ENCODE measurements around the gene DOCK6.

The DOCK6 gene

DNA sequence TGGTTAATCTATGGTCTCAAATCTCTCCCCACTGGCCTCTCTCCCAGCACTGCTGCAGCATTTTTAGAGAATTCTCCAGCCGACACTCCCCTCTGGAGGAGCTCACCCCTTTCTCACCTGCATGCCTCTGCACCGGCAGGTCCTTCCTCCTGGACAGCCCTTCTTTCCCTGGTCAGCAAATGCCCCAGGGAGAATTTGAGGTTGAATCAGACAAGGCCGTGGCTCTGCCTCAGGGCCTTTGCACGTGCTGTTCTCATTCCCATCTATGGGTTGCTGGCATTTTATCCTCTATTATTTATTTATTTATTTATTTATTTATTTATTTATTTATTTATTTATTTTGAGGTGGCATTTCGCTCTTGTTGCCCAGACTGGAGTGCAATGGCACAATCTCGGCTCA is 1.4 kb upstream of the DOCK6 start:
- H3K27me3 Mint-ChIP-seq = peaks cover 27% of the 10 kb centered on the region
- peak overlapping the region; percentile 20 for H3K4me3 Mint-ChIP-seq
- H3K9me3 Mint-ChIP-seq (ENCODE audit: low read depth) = no peaks in the 10 kb centered on the region
- H3K36me3 Mint-ChIP-seq = no peaks in the 10 kb centered on the region
- peaks cover 5% of the 10 kb centered on the region for H3K4me1 Mint-ChIP-seq (ENCODE audit: low read depth)
- H3K27ac Mint-ChIP-seq = no peak overlapping the region

DNA sequence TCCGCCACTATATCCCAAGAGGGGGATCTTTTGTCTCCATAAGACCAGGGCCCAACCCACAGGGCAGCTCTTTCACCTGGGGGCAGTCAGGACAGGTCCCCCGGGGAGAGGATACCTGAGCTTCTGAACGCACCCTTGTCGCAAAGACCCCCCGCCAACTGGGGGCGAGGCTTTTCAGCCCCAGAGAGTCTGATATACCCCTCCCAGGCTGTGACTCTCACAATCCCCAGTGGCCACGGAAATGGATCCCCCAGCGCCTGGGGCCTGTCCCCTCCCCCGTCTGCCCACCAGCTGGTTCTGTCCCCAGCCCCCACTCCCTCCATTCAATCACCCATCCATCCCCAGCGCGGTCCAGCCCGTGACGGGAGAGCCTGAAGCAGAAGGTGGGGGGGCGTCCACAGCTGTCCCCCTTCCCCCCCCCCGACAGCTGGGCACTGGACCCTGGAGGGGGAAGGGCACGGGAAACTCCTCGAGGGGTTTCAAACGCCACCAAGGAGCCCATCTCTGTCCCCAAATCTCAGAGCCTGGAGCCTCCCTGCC is 823 bp downstream of the DOCK6 start:
- Mint-ChIP-seq H3K27ac (no peak overlapping the region), H3K36me3 (no peaks in the 10 kb centered on the region)

GRCh38 chr19:11260996-11261395 is 1.3 kb downstream of the DOCK6 start:
- Mint-ChIP-seq H3K36me3 (no peaks in the 10 kb centered on the region), H3K4me1 (ENCODE audit: low read depth) (peaks cover 5% of the 10 kb centered on the region), H3K27ac (no peak overlapping the region), H3K9me3 (ENCODE audit: low read depth) (no peaks in the 10 kb centered on the region), H3K27me3 (peaks cover 16% of the 10 kb centered on the region), H3K4me3 (peak overlapping the region; percentile 78)

More for the DNA sequence above, 823 bp downstream of the DOCK6 start:
- H3K9me3 Mint-ChIP-seq (ENCODE audit: low read depth) = no peaks in the 10 kb centered on the region
- H3K27me3 Mint-ChIP-seq = peaks cover 18% of the 10 kb centered on the region
- peak overlapping the region; percentile 78 for H3K4me3 Mint-ChIP-seq
- peaks cover 5% of the 10 kb centered on the region for H3K4me1 Mint-ChIP-seq (ENCODE audit: low read depth)

DNA sequence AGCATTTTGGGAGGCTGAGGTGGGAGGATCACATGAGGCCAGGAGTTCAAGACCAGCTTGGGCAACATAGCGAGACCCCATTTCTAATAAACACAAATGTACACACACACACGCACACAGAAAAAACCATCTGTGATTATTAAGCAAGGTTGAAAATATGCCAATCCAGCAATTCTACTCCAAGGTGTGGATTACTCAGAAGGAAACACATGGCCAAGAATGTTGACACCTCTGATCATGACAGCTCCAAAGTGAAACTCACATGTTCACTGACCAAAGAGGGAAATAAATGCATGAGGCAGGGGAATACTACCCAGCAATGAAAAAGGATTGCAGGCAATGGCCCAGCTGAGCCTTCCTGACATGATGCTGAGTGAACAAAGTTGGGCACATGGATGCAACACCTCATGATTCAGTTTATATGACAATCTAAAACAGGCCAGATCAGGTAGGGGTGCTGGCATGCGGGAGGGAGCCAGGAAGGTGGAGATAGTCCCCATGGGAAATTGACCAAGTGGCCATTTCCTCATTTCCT is 4.4 kb downstream of the DOCK6 start:
- Mint-ChIP-seq H3K4me1 (ENCODE audit: low read depth) (peaks cover 2% of the 10 kb centered on the region), H3K9me3 (ENCODE audit: low read depth) (no peaks in the 10 kb centered on the region), H3K27me3 (peaks cover 8% of the 10 kb centered on the region), H3K36me3 (no peaks in the 10 kb centered on the region), H3K27ac (no peak overlapping the region), H3K4me3 (no peak overlapping the region)

GRCh38 chr19:11256189-11256588 is 6.1 kb downstream of the DOCK6 start:
- no peaks in the 10 kb centered on the region for H3K36me3 Mint-ChIP-seq
- peaks cover 8% of the 10 kb centered on the region for H3K27me3 Mint-ChIP-seq
- no peak overlapping the region for H3K4me3 Mint-ChIP-seq
- H3K27ac Mint-ChIP-seq = no peak overlapping the region
- H3K9me3 Mint-ChIP-seq (ENCODE audit: low read depth) = no peaks in the 10 kb centered on the region
- peaks cover 2% of the 10 kb centered on the region for H3K4me1 Mint-ChIP-seq (ENCODE audit: low read depth)

DNA sequence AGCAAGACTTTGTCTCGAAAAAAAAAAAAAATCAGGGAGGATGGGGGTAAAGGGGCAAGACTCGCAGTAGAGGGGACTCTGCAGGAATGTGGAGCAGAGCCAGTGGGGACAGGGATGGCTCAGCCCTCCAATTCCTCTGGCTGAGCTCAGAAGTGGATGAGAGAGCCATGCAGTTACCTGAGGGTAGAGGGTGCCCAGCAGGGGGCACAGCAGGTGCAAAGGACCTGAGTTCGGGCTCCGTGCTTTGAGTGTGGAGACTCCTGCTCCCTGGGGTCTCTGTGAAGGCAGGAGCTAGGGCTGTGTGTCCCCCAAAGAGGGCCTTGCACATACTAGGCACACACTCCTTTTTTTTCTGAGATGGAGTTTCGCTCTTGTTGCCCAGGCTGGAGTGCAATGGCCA is 7.7 kb downstream of the DOCK6 start:
- Mint-ChIP-seq H3K27ac (no peak overlapping the region), H3K36me3 (no peaks in the 10 kb centered on the region), H3K4me1 (ENCODE audit: low read depth) (no peaks in the 10 kb centered on the region), H3K9me3 (ENCODE audit: low read depth) (no peaks in the 10 kb centered on the region), H3K27me3 (peaks cover 3% of the 10 kb centered on the region), H3K4me3 (no peak overlapping the region)

DNA sequence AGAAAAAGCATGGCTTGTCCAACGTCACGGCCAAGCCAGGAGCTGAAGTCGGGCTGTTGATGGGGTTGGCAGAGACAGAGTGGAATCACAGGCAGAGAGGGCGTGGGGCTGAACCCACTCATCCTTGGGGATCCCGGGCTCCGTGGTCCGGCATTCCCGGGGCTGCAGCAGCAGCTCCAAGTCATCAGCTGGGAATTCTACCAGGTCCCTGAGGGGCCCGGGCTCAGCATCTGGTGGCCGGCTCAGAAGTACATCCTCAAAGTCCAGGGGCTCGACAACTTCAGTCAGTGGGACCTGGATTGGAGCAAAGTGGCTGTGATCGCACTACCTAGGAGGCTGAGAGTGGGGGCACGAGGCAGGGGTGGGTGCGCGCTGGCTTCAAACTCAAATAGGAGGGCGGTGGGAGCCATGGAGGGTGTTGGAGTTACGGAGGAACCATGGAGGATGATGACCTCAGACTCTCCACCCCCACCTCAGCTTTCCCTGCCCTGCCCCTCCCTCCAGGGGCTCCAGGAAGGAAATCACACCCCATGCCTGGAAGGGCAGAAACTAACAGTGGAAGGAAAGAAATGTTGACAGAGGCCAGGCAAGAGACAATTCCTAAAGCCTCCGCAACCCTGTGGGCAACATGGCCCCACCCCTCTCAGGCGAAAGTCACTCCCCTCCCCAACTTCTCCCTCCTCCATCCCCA is 9.5 kb downstream of the DOCK6 start:
- Mint-ChIP-seq H3K9me3 (ENCODE audit: low read depth) (no peaks in the 10 kb centered on the region), H3K4me3 (no peak overlapping the region), H3K27ac (no peak overlapping the region), H3K4me1 (ENCODE audit: low read depth) (no peaks in the 10 kb centered on the region), H3K27me3 (peaks cover under 1% of the 10 kb centered on the region), H3K36me3 (no peaks in the 10 kb centered on the region)

GRCh38 chr19:11251650-11252314 is 10.5 kb downstream of the DOCK6 start:
- peaks cover 3% of the 10 kb centered on the region for H3K27me3 Mint-ChIP-seq
- H3K36me3 Mint-ChIP-seq = no peaks in the 10 kb centered on the region
- H3K4me1 Mint-ChIP-seq (ENCODE audit: low read depth) = no peaks in the 10 kb centered on the region
- no peaks in the 10 kb centered on the region for H3K9me3 Mint-ChIP-seq (ENCODE audit: low read depth)
- no peak overlapping the region for H3K4me3 Mint-ChIP-seq
- no peak overlapping the region for H3K27ac Mint-ChIP-seq

- peaks cover 7% of the 10 kb centered on the region for H3K27me3 Mint-ChIP-seq
- H3K27ac Mint-ChIP-seq = no peak overlapping the region
- no peaks in the 10 kb centered on the region for H3K9me3 Mint-ChIP-seq (ENCODE audit: low read depth)
- H3K4me1 Mint-ChIP-seq (ENCODE audit: low read depth) = no peaks in the 10 kb centered on the region
- no peaks in the 10 kb centered on the region for H3K36me3 Mint-ChIP-seq
- H3K4me3 Mint-ChIP-seq = no peak overlapping the region
These were observed 11.1 kb downstream of the DOCK6 start for GRCh38 chr19:11251217-11251616.

GRCh38 chr19:11248852-11249251 is 13.5 kb downstream of the DOCK6 start:
- Mint-ChIP-seq H3K36me3 (no peaks in the 10 kb centered on the region), H3K27ac (no peak overlapping the region), H3K9me3 (ENCODE audit: low read depth) (no peaks in the 10 kb centered on the region), H3K27me3 (peaks cover 10% of the 10 kb centered on the region), H3K4me3 (no peak overlapping the region), H3K4me1 (ENCODE audit: low read depth) (peaks cover under 1% of the 10 kb centered on the region)

- Mint-ChIP-seq H3K4me1 (ENCODE audit: low read depth) (peaks cover 4% of the 10 kb centered on the region), H3K36me3 (no peaks in the 10 kb centered on the region), H3K27me3 (peaks cover 10% of the 10 kb centered on the region), H3K27ac (no peak overlapping the region), H3K4me3 (no peak overlapping the region), H3K9me3 (ENCODE audit: low read depth) (no peaks in the 10 kb centered on the region)
These were observed 14.4 kb downstream of the DOCK6 start for GRCh38 chr19:11247934-11248333.

DNA sequence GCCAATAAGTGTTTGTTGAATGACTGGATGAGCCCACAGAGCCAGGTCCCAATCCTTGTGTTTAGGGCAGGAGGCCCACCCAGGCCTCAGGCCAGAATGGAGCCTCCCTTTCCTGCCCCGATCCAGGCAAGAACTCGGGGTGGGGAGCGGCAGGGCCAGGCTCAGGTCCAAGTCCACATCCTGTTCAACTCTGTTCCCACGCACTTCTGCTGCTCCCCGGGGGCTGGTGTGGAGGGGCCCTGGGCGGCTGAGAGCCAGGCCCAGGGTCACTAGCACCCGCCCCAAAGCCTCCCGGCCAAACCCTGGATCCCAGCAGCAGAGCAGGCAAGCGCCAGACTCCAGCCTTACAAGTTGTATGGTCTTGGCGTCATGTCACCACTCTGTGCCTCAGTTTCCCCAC is 14.9 kb downstream of the DOCK6 start:
- H3K4me3 Mint-ChIP-seq = no peak overlapping the region
- H3K27ac Mint-ChIP-seq = no peak overlapping the region
- H3K4me1 Mint-ChIP-seq (ENCODE audit: low read depth) = peaks cover 4% of the 10 kb centered on the region
- H3K36me3 Mint-ChIP-seq = no peaks in the 10 kb centered on the region
- no peaks in the 10 kb centered on the region for H3K9me3 Mint-ChIP-seq (ENCODE audit: low read depth)
- peaks cover 14% of the 10 kb centered on the region for H3K27me3 Mint-ChIP-seq

GRCh38 chr19:11246941-11247340 is 15.4 kb downstream of the DOCK6 start:
- H3K4me3 Mint-ChIP-seq = no peak overlapping the region
- H3K36me3 Mint-ChIP-seq = no peaks in the 10 kb centered on the region
- peak overlapping the region; percentile 8 for H3K27ac Mint-ChIP-seq
- no peaks in the 10 kb centered on the region for H3K9me3 Mint-ChIP-seq (ENCODE audit: low read depth)
- peaks cover 4% of the 10 kb centered on the region for H3K4me1 Mint-ChIP-seq (ENCODE audit: low read depth)
- peaks cover 15% of the 10 kb centered on the region for H3K27me3 Mint-ChIP-seq

GRCh38 chr19:11244846-11245589 is 17.3 kb downstream of the DOCK6 start:
- no peaks in the 10 kb centered on the region for H3K9me3 Mint-ChIP-seq (ENCODE audit: low read depth)
- H3K27me3 Mint-ChIP-seq = peaks cover 21% of the 10 kb centered on the region
- no peak overlapping the region for H3K4me3 Mint-ChIP-seq
- no peak overlapping the region for H3K27ac Mint-ChIP-seq
- no peaks in the 10 kb centered on the region for H3K36me3 Mint-ChIP-seq
- H3K4me1 Mint-ChIP-seq (ENCODE audit: low read depth) = peaks cover 4% of the 10 kb centered on the region

DNA sequence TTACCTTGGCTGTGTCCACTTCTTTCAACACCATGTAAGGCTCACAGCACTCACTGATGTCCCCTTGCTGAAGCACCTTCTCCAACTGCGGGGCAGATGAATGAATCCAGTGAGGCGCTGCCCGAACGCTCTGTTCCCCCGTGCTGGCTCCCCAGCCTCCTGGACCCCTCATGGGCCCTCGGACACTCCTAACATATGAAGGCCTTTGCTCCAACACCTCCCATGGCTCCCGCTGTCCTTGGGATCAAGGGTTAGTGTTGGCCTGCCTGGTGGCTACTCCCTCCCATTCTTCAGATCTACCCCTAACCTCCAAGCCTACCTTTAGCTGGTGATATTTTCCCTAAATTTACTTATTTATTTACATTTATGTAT is 18.5 kb downstream of the DOCK6 start:
- no peak overlapping the region for H3K27ac Mint-ChIP-seq
- no peak overlapping the region for H3K4me3 Mint-ChIP-seq
- no peaks in the 10 kb centered on the region for H3K9me3 Mint-ChIP-seq (ENCODE audit: low read depth)
- H3K4me1 Mint-ChIP-seq (ENCODE audit: low read depth) = peaks cover 4% of the 10 kb centered on the region
- H3K27me3 Mint-ChIP-seq = peaks cover 21% of the 10 kb centered on the region
- H3K36me3 Mint-ChIP-seq = no peaks in the 10 kb centered on the region
